K562 (cell line): Measurements from ENCODE around the gene COL4A6. TPM values are rescaled to one million over a fixed set of nuclear protein-coding genes. Genes with fewer than 3 reads are reported as not detected.

Experiments used
- ATAC-seq: fragments of 200-7000 bp; cut with Tn5 transposase; 3 replicates; pipeline ENCODE4 v1.9.1; 2020; ENCODE audit warnings: moderate library complexity
- BruUV-seq: library from RNA; stranded (reverse); fragments of 400-500 nt; replicated peaks from 2 replicates; lab custom pipeline; 2021; lab: Mats Ljungman, UMichigan
- CTCF ChIA-PET: fragments of 300-600 bp; formaldehyde crosslinking; extraction: SDS; loops from one replicate; lab custom pipeline; 2021; ENCODE audit warnings: low intra/inter-chr PET ratio; lab: Yijun Ruan, JAX
- POLR2A ChIA-PET: fragments of 300-600, 350-650 bp; sonication (Branson Sonifier 250); formaldehyde crosslinking; extraction: SDS; loops from one replicate; lab custom pipeline; 2021; ENCODE audit warnings: antibody characterized with exemption, inconsistent platforms; lab: Yijun Ruan, JAX
- DNase-seq, 4 experiments: peaks; one replicate each; pipeline versions ENCODE4 v3.0.0 to v3.0.0-alpha.2; 2011 to 2018; ENCODE audit warnings: low spot score in 3 of 4, mixed read lengths in 3 of 4; ENCODE audit errors: extremely low read depth in 1 of 4
- FAIRE-seq: peaks from 2 replicates; lab custom pipeline; 2011; peaks lifted over from hg19 to GRCh38; lab: Jason Lieb, UNC
- H2AFZ ChIP-seq: 2 replicates; pipeline ENCODE4 v1.6.0; 2011; ENCODE audit warnings: low read depth, low read length, control low read depth, inconsistent platforms
- H3K27ac ChIP-seq: fragments of 200-600 bp; 3 replicates; pipeline ENCODE4 v1.8.0; 2011; ENCODE audit warnings: low read depth, mild to moderate bottlenecking, control low read depth, inconsistent platforms, low read length, moderate library complexity, mixed read lengths; ENCODE audit errors: extremely low read depth
- H3K27me3 ChIP-seq, 2 experiments: fragments of 300-600 bp in 1 of 2; 2 replicates in 1 of 2; 3 replicates in 1 of 2; pipeline versions ENCODE4 v1.6.0 to v1.8.0; 2011; ENCODE audit warnings: inconsistent platforms in 2 of 2, low read length in 2 of 2, mild to moderate bottlenecking in 1 of 2, mixed read lengths in 1 of 2, moderate library complexity in 1 of 2; ENCODE audit not compliant: control insufficient read depth in 2 of 2, insufficient read depth in 2 of 2
- H3K36me3 ChIP-seq: fragments of 300-600 bp; 3 replicates; pipeline ENCODE4 v1.8.0; 2011; ENCODE audit warnings: mild to moderate bottlenecking, low read length, inconsistent platforms; ENCODE audit not compliant: control insufficient read depth, insufficient read depth
- H3K4me1 ChIP-seq, 2 experiments: fragments of 200-600 bp in 1 of 2; replicated peaks in 1 of 2; 2 replicates in 1 of 2; 3 replicates in 1 of 2; pipeline versions ENCODE4 v1.5.1 to v1.8.0; 2011; ENCODE audit warnings: inconsistent platforms in 2 of 2, low read length in 2 of 2, mild to moderate bottlenecking in 1 of 2, mixed read lengths in 1 of 2, moderate library complexity in 1 of 2; ENCODE audit not compliant: control insufficient read depth in 2 of 2, insufficient read depth in 2 of 2
- H3K4me2 ChIP-seq: 2 replicates; pipeline ENCODE4 v1.6.1; 2011; ENCODE audit warnings: low read length, control low read depth, inconsistent platforms, mixed read lengths; ENCODE audit not compliant: insufficient read depth
- H3K4me3 ChIP-seq: fragments of 200-600 bp; sonication (generic), shearing (Covaris generic); 2 replicates; pipeline ENCODE4 v1.5.1; 2016; ENCODE audit warnings: control low read depth, inconsistent platforms
- H3K79me2 ChIP-seq: fragments of 200-600 bp; 3 replicates; pipeline ENCODE4 v1.8.0; 2011; ENCODE audit warnings: low read length, inconsistent platforms; ENCODE audit not compliant: control insufficient read depth, insufficient read depth
- H3K9ac ChIP-seq, 2 experiments: 2 replicates each; pipeline versions ENCODE4 v1.6.0 to v1.6.1; 2011; ENCODE audit warnings: low read depth in 2 of 2, low read length in 2 of 2, control low read depth in 1 of 2, inconsistent platforms in 1 of 2, mild to moderate bottlenecking in 1 of 2, mixed read lengths in 1 of 2; ENCODE audit not compliant: insufficient read depth in 1 of 2
- H3K9me1 ChIP-seq: one replicate; pipeline ENCODE4 v1.6.0; 2011; ENCODE audit warnings: inconsistent platforms, mild to moderate bottlenecking, low read length, moderate library complexity; ENCODE audit not compliant: control insufficient read depth, insufficient read depth
- H3K9me3 ChIP-seq: replicated peaks from 2 replicates; pipeline ENCODE4 v1.5.1; 2011; ENCODE audit warnings: low read depth, low read length, inconsistent platforms; ENCODE audit not compliant: control insufficient read depth, insufficient read depth
- H4K20me1 ChIP-seq: replicated peaks from 2 replicates; pipeline ENCODE4 v1.6.1; 2011; ENCODE audit warnings: low read length, inconsistent platforms, mixed read lengths; ENCODE audit not compliant: control insufficient read depth, insufficient read depth
- BCL6 ChIP-seq: fragments of 250-450 bp; sonication (Bioruptor Pico); IDR thresholded peaks from 2 replicates; pipeline ENCODE4 v1.4.0; 2020
- CBFA2T2 ChIP-seq: fragments of 450-650 bp; conservative IDR thresholded peaks from 2 replicates; pipeline ENCODE4 v1.6.1; 2017; ENCODE audit warnings: mild to moderate bottlenecking
- ELK1 ChIP-seq: sonication (generic); formaldehyde crosslinking; IDR thresholded peaks from 2 replicates; pipeline ENCODE4 v1.8.1; 2022; ENCODE audit warnings: missing genetic modification reagents
- KDM1A ChIP-seq, 2 experiments: fragments of 450-650 bp; IDR thresholded peaks; 2 replicates each; pipeline ENCODE4 v1.6.1; 2016; ENCODE audit warnings: mild to moderate bottlenecking in 2 of 2
- KLF16 ChIP-seq: IDR thresholded peaks from 2 replicates; pipeline ENCODE4 v1.6.1; 2016; ENCODE audit warnings: antibody characterized with exemption
- MAZ ChIP-seq, 2 experiments: fragments of 450-650 bp in 1 of 2; sonication (generic) in 1 of 2; formaldehyde crosslinking; IDR thresholded peaks in 1 of 2; conservative IDR thresholded peaks in 1 of 2; 2 replicates each; pipeline versions ENCODE4 v1.4.0 to v1.5.0; 2020; ENCODE audit warnings: mild to moderate bottlenecking in 1 of 2, missing genetic modification reagents in 1 of 2
- MCM5 ChIP-seq: fragments of 450-650 bp; IDR thresholded peaks from 2 replicates; pipeline ENCODE4 v1.6.1; 2016; ENCODE audit warnings: low read depth
- NFE2L1 ChIP-seq: fragments of 450-650 bp; IDR thresholded peaks from 2 replicates; pipeline ENCODE4 v1.6.1; 2016; ENCODE audit warnings: missing genetic modification characterization, low read depth, mild to moderate bottlenecking, missing compliant biosample characterization, moderate library complexity, borderline replicate concordance
- POLR3A ChIP-seq: IDR thresholded peaks from 2 replicates; pipeline ENCODE4 v1.6.1; 2011; ENCODE audit warnings: borderline replicate concordance, mild to moderate bottlenecking, moderate library complexity; ENCODE audit not compliant: insufficient read length, insufficient read depth; ENCODE audit errors: extremely low read depth
- RUNX1 ChIP-seq: sonication (generic); IDR thresholded peaks from 2 replicates; pipeline ENCODE4 v1.6.1; 2016; ENCODE audit warnings: antibody characterized with exemption, low read depth
- SMARCC2 ChIP-seq: fragments of 450-650 bp; IDR thresholded peaks from 2 replicates; pipeline ENCODE4 v1.6.1; 2017; ENCODE audit warnings: antibody characterized with exemption, moderate library complexity, mild to moderate bottlenecking, low read depth
- ZNF121 ChIP-seq: sonication (generic); formaldehyde crosslinking; conservative IDR thresholded peaks from 2 replicates; pipeline ENCODE4 v1.8.0; 2022; ENCODE audit warnings: missing genetic modification reagents
- ZNF224 ChIP-seq: sonication (generic); formaldehyde crosslinking; IDR thresholded peaks from 2 replicates; pipeline ENCODE4 v1.8.0; 2022; ENCODE audit warnings: mild to moderate bottlenecking, missing genetic modification reagents
- WGBS: fragments of 100-300 bp; shearing (Covaris generic); methylation state at CpG from one replicate; pipeline ENCODE4 v1.1.6; 2016; ENCODE audit warnings: low coverage, mixed read lengths; ENCODE audit not compliant: insufficient coverage; ENCODE audit errors: missing lambda C conversion rate; 5-methylcytosine and 5-hydroxymethylcytosine counted together
- in situ Hi-C: fragments of 300-500 bp; cut with MboI; formaldehyde crosslinking; loops from 4 replicates; pipeline ENCODE4 v1.15.0; 2018; ENCODE audit warnings: inconsistent platforms, mixed read lengths
- intact Hi-C: fragments of 100-400 bp; cut with micrococcal nuclease; formaldehyde crosslinking; loops from 2 replicates; pipeline ENCODE4 v1.14.2; 2022
- polyA plus RNA-seq, 8 experiments: library from polyadenylated mRNA; depleted of rRNA in 4 of 8; stranded (reverse) in 5 of 8; unstranded in 3 of 8; fragments of >200 nt; fragmentation: Nextera tagmentation in 2 of 8; fragmentation: Illumina TruSeq in 1 of 8; extraction: Ambion mirVana in 2 of 8; extraction: Trizol in 1 of 8; gene quantifications; 2 replicates each; pipeline versions ENCODE4 v1.2.1 to v1.2.3, GENCODE V29; 2011 to 2014; ENCODE audit warnings: inconsistent platforms in 1 of 8, missing spikeins in 1 of 8
- total RNA-seq, 7 experiments: library from RNA; depleted of rRNA in 6 of 7; stranded (reverse); fragments of >200 nt in 6 of 7; fragmentation: Illumina TruSeq in 2 of 7; extraction: Trizol in 2 of 7; gene quantifications; 2 replicates each; pipeline versions ENCODE4 v1.2.1 to v1.2.3, GENCODE V29; 2011 to 2021; ENCODE audit warnings: low replicate concordance in 1 of 7

Gene COL4A6
- total and polyA plus RNA-seq, 9 of the 15 experiments (the other 6 are each of a cell fraction or from before 2014, with no cell fraction given) = 0.02 to 0.05 TPM; not detected in 7

DNA sequence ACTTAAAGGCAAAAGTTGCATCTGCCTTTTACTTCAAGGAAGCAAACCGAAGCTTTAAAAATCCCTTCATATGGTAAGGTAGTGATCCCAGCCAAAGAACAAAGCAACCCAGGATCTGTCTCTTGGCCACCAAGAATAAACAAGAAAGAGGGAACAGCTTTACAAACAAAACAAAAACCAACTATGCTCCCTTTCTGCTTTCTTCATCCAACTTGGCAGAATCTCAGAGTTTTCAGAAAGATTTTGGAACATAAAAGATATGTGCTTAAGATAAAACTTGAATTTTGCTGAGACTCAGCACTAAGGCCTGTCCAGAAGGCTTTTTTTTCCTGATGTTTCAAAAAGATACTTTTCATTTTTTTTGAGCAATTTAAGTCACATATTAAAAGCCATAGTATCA lies 94.0 kb downstream of the COL4A6 start:
- no peak overlapping the region for H3K27ac ChIP-seq
- TF ChIP-seq RUNX1 = no peak
- TF ChIP-seq KLF16 = no peak
- no peak for TF ChIP-seq SMARCC2
- no peak for TF ChIP-seq POLR3A
- TF ChIP-seq ZNF224 (CRISPR knock-in tag) = no peak
- no peak for TF ChIP-seq NFE2L1 (tag)
- TF ChIP-seq MCM5 = no peak
- H4K20me1 ChIP-seq = no peaks in the 10 kb centered on the region
- H3K9me3 ChIP-seq = no peaks in the 10 kb centered on the region
- H3K4me1 ChIP-seq = no peaks in the 10 kb centered on the region
- ATAC-seq = no peak
- H3K27me3 ChIP-seq = no peaks in the 10 kb centered on the region
- no peak for DNase-seq
- no peak overlapping the region for H3K9ac ChIP-seq
- no peaks in the 10 kb centered on the region for H3K79me2 ChIP-seq
- no peak overlapping the region for H3K4me2 ChIP-seq
- intact Hi-C loops (no loop called here), in situ Hi-C loops (no loop called here)
- BruUV-seq = no TSS peak
- H3K36me3 ChIP-seq = no peaks in the 10 kb centered on the region
- 0% methylated on average over 1 of the region's 1 CpG for WGBS
- no peak for FAIRE-seq
- no peaks in the 10 kb centered on the region for H3K9me1 ChIP-seq
- no peak overlapping the region for H2AFZ ChIP-seq
- ChIA-PET CTCF (no interaction called here), POLR2A (no interaction called here)
- no peak overlapping the region for H3K4me3 ChIP-seq

- no peaks in the 10 kb centered on the region for H4K20me1 ChIP-seq
- H3K9me1 ChIP-seq = no peaks in the 10 kb centered on the region
- WGBS = 0% methylated on average over 1 of the region's 1 CpG
- H3K4me2 ChIP-seq = no peak overlapping the region
- no peaks in the 10 kb centered on the region for H3K9me3 ChIP-seq
- FAIRE-seq = no peak
- in situ Hi-C loops = no loop called here
- no peak overlapping the region for H3K4me3 ChIP-seq
- no peak overlapping the region for H2AFZ ChIP-seq
- DNase-seq = no peak
- no peak overlapping the region for H3K27ac ChIP-seq
- no peak overlapping the region for H3K9ac ChIP-seq
- CTCF ChIA-PET = no interaction called here
- no peaks in the 10 kb centered on the region for H3K4me1 ChIP-seq
- no peaks in the 10 kb centered on the region for H3K27me3 ChIP-seq
- H3K36me3 ChIP-seq = no peaks in the 10 kb centered on the region
- TF ChIP-seq KDM1A (IDR thresholded peaks at IDR 0.05) (no peak), RUNX1 (no peak), MAZ (CRISPR knock-in tag; conservative IDR thresholded peaks at IDR 0.05 in 1 of 2, IDR thresholded peaks at IDR 0.05 in 1 of 2) (no peak), BCL6 (CRISPR knock-in tag) (no peak), ZNF121 (CRISPR knock-in tag) (no peak), ELK1 (CRISPR knock-in tag) (no peak), CBFA2T2 (no peak)
- TF ChIP-seq, all 486 proteins: peak for 0
- BruUV-seq = no TSS peak
- intact Hi-C loops = no loop called here
- no peak for ATAC-seq
- no peaks in the 10 kb centered on the region for H3K79me2 ChIP-seq
- POLR2A ChIA-PET = no interaction called here
Measured at GRCh38 chrX:108341947-108342346, 96.3 kb downstream of the COL4A6 start.
